Measurements from ENCODE around the gene ACOT11. TPM values are rescaled to one million over a fixed set of nuclear protein-coding genes. Genes with fewer than 3 reads are reported as not detected.

Gene ACOT11
- total RNA-seq, 1 donor from 2014 or later, result 3.4 TPM

DNA sequence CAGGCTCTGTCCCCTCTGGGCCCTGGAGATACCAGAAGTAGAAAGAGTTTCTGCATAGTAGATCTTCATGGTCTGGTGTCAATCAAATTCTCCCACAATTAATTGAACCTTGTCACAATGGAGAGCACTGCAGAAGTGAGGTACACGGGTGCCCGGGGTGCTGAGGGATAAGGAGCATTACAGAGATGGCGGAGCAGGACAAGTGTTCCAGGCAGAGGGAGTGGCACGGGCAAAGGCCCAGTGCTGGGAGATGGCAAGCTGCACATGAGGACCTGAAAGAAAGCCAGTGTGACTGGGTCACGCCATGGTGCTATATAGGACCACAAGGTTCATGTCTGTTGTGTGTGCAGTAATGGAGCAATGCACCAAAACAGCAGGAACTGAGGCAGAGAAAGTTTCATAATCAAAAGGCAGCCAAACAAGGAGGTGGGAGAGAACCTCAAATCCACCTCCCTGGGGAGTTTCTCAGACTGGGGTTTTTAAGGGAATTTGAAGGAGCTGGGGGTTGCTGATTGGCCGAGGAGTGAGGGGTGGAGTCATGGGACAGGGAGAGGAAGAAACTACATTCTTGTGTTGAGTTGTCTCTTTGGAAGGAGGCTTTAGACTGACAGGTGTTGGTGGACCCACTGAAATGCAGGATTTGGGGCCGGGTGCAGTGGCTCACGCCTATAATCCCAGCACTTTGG lies 27.7 kb downstream of the ACOT11 start:
- H3K36me3 ChIP-seq (ENCODE audit: control insufficient read depth, insufficient read depth, low read length), result no peaks in the 10 kb centered on the region
- no peak for FAIRE-seq
- H3K27me3 ChIP-seq (ENCODE audit: control insufficient read depth, insufficient read depth, low read length), result no peaks in the 10 kb centered on the region
- DNase-seq (ENCODE audit: low read depth), result no peak
- H3K4me3 ChIP-seq (ENCODE audit: low read depth, low read length), result no peak overlapping the region
- TF ChIP-seq, protein P1, sequence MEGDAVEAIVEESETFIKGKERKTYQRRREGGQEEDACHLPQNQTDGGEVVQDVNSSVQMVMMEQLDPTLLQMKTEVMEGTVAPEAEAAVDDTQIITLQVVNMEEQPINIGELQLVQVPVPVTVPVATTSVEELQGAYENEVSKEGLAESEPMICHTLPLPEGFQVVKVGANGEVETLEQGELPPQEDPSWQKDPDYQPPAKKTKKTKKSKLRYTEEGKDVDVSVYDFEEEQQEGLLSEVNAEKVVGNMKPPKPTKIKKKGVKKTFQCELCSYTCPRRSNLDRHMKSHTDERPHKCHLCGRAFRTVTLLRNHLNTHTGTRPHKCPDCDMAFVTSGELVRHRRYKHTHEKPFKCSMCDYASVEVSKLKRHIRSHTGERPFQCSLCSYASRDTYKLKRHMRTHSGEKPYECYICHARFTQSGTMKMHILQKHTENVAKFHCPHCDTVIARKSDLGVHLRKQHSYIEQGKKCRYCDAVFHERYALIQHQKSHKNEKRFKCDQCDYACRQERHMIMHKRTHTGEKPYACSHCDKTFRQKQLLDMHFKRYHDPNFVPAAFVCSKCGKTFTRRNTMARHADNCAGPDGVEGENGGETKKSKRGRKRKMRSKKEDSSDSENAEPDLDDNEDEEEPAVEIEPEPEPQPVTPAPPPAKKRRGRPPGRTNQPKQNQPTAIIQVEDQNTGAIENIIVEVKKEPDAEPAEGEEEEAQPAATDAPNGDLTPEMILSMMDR (IDR thresholded peaks at IDR 0.05; ENCODE audit: insufficient read depth, low read length, severe bottlenecking), result no peak

DNA sequence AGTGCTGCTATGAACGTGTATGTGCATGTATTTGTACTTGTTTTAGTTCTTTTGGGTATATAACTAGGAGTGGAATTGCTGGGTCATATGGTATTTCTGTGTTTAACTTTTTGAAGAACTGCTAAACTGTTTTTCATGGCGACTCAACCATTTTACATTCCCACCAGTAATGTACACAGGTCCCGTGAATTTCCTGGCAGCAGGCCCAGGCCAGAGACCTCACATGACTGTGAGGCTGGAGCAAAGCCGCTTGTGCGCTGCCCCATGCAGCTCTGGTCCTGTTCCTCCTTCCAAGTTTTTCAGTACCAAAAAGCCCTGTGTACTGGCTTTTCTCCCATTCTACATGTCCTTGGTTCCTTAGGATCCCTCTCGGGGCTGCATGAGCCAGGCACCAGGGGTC lies 29.6 kb downstream of the ACOT11 start:
- FAIRE-seq (no peak), DNase-seq (ENCODE audit: low read depth) (no peak)
- Histone ChIP-seq H3K4me3 (ENCODE audit: low read depth, low read length) (no peak overlapping the region), H3K27me3 (ENCODE audit: control insufficient read depth, insufficient read depth, low read length) (no peaks in the 10 kb centered on the region), H3K36me3 (ENCODE audit: control insufficient read depth, insufficient read depth, low read length) (no peaks in the 10 kb centered on the region)
- TF ChIP-seq, protein P1 (IDR thresholded peaks at IDR 0.05; ENCODE audit: insufficient read depth, low read length, severe bottlenecking), result no peak

DNA sequence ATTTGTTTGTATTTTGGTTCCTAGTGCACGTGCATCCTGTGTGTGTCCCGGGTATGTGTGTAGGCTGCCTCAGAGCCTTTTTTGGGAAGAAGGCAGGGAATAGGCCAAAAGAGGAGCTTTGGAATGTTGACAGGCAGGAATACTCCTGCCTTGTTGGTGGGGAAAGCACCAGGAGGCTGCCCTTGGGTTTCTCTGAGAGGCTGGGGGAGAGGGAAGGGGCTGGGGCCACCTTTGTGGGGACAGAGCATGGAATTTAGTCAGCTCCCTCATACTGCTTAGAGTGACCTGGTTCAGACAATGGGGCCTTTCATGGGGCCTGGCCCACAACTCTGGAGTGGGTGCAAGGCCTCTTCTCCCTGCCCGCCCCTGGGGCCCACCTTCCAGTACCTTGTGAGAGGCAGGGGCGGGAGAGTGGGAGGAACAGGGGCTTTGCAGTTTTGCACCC lies 31.3 kb downstream of the ACOT11 start:
- Histone ChIP-seq H3K4me3 (ENCODE audit: low read depth, low read length) (no peak overlapping the region), H3K27me3 (ENCODE audit: control insufficient read depth, insufficient read depth, low read length) (no peaks in the 10 kb centered on the region), H3K36me3 (ENCODE audit: control insufficient read depth, insufficient read depth, low read length) (no peaks in the 10 kb centered on the region)
- FAIRE-seq (no peak), DNase-seq (ENCODE audit: low read depth) (no peak)
- TF ChIP-seq, protein P1 (IDR thresholded peaks at IDR 0.05; ENCODE audit: insufficient read depth, low read length, severe bottlenecking), result no peak

DNA sequence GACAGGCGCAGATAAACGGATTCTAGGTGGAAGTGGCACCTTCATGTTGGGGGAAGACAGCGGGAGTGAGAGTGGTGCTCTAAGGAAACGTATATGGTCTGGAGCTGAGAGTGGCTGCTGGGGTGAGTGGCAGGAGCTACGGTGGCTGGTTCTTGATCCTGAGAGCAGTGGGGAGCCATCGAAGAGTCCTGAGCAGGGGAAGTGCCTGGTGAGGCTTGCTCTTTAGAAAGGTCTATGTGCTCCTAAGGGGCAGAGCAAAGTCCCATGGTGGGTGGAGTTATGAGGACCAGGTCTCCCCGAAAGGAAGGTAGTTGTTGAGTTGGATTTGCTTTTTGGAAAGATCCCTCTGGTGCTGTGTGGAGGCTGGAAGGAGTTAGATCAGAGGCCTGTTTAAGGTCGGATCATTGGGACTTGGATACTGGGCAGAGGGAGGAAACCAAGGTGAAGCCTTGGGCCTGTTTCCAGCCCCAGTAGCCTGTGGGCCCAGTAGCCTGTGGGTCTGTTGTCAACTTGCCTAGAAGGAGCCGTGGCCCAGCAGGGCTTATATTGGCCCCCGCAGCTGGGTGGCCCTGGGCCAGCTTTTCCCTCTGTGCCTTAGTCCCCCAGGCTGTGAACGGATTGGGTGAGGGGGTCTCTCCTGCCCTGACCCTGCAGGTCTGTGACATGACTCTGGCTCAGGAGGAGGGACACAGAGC lies 33.0 kb downstream of the ACOT11 start:
- TF ChIP-seq, protein P1 (IDR thresholded peaks at IDR 0.05; ENCODE audit: insufficient read depth, low read length, severe bottlenecking), result no peak
- FAIRE-seq, result peak; percentile 50
- no peak overlapping the region for H3K4me3 ChIP-seq (ENCODE audit: low read depth, low read length)
- H3K36me3 ChIP-seq (ENCODE audit: control insufficient read depth, insufficient read depth, low read length), result no peaks in the 10 kb centered on the region
- no peak for DNase-seq (ENCODE audit: low read depth)
- H3K27me3 ChIP-seq (ENCODE audit: control insufficient read depth, insufficient read depth, low read length), result no peaks in the 10 kb centered on the region

DNA sequence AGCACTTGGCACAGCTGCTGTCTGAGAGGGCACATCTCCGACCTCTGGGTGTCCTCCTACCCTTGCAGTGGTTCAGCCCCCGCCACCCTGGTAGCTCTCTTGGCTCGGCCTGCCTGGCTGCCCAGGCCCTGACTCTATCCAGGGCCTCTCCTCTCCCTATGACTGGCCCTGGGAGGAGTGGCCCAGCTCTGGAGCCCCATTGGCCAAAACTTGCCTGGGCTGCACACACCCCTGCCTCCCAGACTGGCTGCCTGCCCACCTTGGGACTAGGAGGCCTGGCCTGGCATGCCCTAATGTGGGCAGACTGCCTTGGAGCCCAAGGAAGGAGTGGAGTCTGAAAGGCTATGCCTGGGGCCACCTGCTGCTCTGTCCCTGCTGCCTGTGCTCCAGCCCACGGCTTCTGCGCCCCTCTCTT lies 33.6 kb downstream of the ACOT11 start:
- DNase-seq (ENCODE audit: low read depth), result peak; percentile 92
- FAIRE-seq, result peak; percentile 66
- TF ChIP-seq, protein P1 (IDR thresholded peaks at IDR 0.05; ENCODE audit: insufficient read depth, low read length, severe bottlenecking), result no peak

More for the DNA sequence above, 33.6 kb downstream of the ACOT11 start:
- Histone ChIP-seq H3K36me3 (ENCODE audit: control insufficient read depth, insufficient read depth, low read length) (no peaks in the 10 kb centered on the region), H3K27me3 (ENCODE audit: control insufficient read depth, insufficient read depth, low read length) (no peaks in the 10 kb centered on the region), H3K4me3 (ENCODE audit: low read depth, low read length) (no peak overlapping the region)

Measured in bronchial epithelial cell (primary cell).